NOMO-1 (cell line): ENCODE data around the gene PDYN.
"Not testable (repeated sequence)": the region's sequence is repeated elsewhere in the genome, so short reads cannot be mapped to it uniquely, and the experiment has no call there.

Experiments used
- DNase-seq, 2 experiments: peaks; one replicate each; lab custom pipeline; 2025; ENCODE audit not compliant: unreplicated experiment in 2 of 2; lab: John Stamatoyannopoulos, UW

The PDYN gene

GRCh38 chr20:1993986-1994385 is at the start of gene PDYN:
Gene PDYN (minus strand): TSS chr20:1994058. CDS start chr20:1983084, 10,974 bp downstream.
- no peak for DNase-seq

DNA sequence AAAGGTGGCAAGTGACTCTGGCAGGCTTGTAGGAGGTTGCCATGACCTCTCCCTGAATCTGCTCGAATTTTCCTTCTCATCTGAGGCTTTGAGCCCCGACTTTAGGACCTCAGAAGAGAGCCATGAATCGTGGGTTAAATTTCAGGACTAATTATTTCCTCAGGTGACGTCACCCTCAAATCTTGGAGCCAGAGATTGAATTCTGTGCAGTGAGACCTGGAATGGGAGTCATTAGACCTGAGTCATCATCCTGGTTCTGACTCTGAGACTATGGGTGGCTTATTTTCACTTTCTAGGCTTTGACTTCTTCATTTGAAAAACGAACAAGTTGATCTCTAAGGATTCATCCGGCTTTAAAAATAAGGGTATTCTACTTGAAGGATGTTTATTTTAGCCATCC is 48.5 kb upstream of the PDYN start:
- DNase-seq = peak in 1 of 2 experiments; percentile 30

GRCh38 chr20:2038161-2038560 is 44.3 kb upstream of the PDYN start:
- DNase-seq = no peak

DNA sequence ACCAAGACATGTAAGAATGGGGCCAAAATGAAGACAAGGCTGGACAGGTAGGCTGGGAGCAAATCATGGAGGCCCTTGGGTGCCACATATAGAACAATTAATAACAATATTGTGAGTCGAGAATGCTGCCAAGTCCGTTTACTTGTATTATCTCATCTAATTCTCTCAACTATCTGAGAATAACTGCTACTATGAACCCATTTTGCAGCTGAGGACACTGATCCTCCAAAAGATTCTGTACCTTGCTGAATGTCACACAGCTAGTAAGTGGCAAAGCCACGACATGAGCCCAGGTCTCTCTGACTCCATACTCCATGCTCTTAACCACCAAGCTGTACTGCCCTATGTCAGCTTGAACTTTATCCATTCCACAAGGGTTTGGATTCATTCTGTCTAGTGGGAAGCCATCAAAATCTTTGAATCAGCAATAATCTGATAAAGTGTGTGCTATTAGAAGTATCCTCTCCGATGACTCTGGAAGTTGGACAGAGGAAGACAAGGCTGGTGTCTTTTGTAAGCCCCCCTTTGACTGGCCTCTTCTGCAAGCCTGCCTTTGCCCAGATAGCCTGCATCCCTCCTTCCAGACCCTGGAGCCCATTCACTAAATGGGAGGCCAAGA is 43.5 kb upstream of the PDYN start:
- DNase-seq = no peak

GRCh38 chr20:2036357-2036756 is 42.5 kb upstream of the PDYN start:
- not testable (repeated sequence) for DNase-seq

DNA sequence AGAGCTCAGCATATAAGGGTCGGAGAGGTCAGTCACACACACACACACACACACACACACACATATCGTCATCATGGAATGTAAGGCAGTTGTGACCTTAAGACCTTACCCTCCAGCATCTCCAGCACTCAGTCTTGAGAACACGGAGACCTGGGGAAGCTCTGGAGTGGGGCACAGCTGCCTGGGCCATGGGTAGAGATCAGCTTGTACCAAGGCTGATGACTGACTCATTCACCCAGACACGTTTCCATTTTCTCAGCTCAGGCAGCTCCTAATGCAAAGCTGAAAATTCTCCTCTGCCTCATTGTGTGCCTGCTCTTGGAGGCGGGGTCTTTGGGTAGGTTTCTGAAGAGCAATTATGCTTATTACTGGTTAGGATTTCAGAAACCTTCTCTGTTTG is 38.3 kb upstream of the PDYN start:
- no peak for DNase-seq

DNA sequence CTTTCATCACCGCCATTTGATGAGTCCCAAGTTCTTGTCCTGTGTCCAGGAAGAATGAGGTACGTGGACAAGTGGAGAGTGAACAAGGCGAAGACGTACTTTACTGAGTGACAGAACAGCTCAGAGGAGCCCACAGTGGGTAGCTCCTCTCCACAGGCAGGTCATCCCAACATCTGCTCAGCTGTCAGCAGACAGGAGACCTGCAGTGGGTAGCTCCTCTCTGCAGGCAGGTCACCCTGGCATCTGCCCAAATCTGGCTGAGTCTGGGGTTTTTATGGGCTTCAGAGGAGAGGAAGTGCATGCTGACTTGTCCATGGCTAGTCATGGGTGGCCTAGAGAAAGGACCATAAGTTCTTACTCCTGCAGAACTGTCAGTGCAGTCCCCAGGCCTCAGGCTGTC is 32.7 kb upstream of the PDYN start:
- no peak for DNase-seq

DNA sequence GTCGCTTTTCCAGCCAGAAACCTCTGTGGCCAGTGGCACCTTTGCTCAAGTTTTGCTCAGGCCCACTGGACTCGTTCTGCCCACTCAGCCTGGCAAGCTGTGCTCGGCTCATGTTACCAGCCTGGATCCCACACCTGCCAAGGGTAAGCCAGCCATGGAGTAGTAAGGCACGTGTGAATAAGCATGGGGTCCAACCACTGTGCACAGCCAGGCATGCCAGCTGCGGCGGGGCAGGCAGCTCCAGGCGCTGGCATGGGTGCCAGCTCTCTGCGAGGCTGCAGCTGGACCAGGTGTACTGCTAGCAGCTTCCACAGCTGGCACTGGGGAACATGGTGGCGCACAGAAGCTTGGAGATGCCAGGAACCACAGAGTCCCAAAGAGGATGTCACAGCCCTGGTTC is 32.1 kb upstream of the PDYN start:
- DNase-seq = no peak

GRCh38 chr20:2023151-2023550 is 29.3 kb upstream of the PDYN start:
- DNase-seq = no peak

DNA sequence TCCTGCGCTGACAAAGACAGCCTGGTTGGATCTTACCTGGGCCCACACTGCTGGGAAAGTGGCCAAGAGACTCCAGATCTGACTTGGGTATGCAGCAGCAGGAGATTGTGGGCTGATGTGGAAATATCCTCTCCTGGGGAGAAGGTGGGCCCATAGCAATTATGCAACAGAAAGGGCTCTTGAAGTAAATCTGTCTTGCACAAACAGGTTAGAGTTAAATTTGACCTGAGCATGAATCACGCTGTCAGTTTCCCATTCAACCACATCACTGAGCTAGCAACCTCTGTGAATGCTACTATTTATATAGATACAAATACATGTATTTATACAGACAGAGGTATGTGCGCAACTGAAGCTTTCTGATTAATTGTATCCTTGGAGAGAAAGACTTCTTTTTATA is 28.3 kb upstream of the PDYN start:
- DNase-seq = peak; percentile 29 to 61

DNA sequence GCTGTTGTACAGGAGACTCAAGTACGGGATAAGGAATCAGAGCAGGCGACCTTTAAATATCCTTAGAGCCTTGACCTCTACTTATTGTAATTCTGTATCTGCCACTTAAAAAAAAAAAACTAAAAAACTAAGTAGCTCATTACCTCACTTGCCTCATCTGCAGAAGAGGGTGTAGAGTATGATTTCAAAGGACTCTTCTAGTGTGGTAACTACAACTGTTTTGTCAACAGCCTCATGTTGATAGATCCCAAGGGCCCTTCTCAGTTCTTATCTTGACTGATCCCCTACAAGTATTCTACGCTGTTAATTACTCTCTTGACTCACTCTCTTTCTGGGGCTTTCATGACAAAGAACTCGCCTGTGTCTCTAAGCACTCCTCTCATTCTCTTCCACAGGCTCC is 16.7 kb upstream of the PDYN start:
- no peak for DNase-seq

DNA sequence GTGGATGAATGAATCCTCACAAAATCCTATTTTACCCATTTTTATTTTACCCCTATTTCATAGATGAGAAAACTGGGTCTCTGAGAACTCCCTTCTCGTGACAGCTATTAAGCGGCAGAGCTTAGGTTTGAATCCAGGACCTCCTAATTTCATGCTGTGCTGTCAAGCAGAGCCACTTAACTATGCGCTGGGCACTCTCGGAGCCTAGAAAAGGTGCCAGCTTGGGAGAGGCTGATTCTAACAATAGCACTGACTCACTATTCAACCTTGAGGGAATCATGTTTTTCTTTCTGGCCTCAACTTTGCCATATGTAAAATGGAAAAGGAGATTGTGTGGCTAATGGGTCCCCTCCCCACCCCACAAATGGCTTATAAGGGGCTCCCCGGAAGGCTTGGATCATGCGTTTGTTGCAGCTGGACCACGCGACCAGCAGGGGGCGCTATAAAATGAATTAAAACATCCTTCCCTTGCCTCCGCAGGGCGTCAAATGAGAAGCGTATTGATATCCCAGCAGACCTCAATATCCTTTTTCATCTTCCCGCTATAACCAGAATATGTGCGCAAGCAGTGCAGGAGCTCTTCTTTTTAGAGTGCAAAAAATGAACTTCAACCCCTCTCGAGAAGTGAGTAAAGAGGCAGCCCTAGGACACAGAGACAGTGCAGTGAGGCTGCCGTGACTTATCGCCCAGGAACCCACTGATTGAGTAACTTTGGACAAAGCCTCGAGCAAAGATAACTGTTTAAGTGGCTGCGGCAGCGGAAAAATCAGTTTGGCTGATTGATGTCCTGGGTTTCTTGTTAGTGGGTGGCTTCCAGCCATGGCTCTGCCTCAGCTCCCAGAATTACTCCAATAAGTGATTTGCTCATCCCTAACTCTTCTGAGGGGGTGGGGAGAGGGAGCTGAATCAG is 12.8 kb upstream of the PDYN start:
- peak; percentile 17 to 32 for DNase-seq

- peak; percentile 65 to 67 for DNase-seq
These were observed 12.1 kb upstream of the PDYN start for GRCh38 chr20:2005831-2006426.

- no peak for DNase-seq
These were observed 11.5 kb upstream of the PDYN start for GRCh38 chr20:2005359-2005758.

GRCh38 chr20:2004171-2004570 is 10.3 kb upstream of the PDYN start:
- DNase-seq = no peak

DNA sequence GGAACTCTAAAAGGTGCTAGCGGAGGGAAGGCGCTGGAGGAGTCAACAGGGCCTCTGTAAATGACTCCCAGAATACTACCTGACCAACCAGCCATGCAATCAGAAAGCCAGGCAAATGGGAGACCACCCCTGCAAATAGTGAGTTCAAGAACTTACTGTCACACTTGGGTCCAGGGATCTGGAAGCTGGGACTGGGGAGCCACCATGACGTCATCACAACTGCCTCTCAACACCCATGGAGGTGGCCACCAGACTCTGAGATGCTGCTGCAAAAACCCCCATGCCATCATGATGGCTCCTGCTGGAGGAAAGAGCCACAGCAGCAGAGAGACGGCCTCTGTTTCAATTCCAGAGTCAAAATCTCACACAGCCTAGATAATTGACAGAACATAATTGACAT is 8.5 kb upstream of the PDYN start:
- DNase-seq = no peak

GRCh38 chr20:2001119-2001518 is 7.3 kb upstream of the PDYN start:
- no peak for DNase-seq

DNA sequence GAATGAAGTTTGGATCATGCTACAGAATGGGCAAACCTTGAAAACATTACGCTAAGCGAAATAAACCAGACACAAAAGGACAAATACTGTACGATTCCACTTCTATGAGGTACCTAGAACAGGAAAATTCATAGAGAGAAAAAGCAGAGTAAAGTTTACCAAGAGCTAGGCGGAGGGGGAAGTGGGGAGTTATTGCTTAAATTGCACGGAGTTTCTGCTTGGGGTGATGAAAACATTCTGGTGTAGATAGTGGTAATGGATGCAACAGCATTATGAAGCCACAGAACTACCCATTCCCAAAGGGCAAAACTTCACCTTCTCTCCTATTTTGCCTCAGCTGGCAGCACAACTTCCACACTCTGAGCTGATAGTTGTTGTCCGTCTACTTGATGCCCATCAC is 6.4 kb upstream of the PDYN start:
- peak; percentile 60 to 65 for DNase-seq

- no peak for DNase-seq
These were observed 4.9 kb upstream of the PDYN start for GRCh38 chr20:1998715-1999114.

DNA sequence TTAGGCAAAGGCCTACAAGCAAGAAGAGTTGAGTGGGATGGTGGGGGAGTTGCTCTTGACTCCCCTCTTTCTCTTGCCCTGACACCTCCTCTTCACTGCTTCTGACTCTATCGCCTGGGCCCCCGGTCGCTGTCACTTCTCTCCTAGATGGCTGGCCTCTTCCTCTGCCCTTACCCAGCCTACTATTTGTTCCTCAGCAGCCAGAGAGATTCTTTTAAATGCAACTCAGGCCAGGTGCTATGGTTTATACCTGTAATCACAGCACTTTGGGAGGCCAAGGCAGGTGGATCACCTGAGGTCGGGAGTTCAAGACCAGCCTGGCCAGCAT is 4.3 kb upstream of the PDYN start:
- DNase-seq = no peak

DNA sequence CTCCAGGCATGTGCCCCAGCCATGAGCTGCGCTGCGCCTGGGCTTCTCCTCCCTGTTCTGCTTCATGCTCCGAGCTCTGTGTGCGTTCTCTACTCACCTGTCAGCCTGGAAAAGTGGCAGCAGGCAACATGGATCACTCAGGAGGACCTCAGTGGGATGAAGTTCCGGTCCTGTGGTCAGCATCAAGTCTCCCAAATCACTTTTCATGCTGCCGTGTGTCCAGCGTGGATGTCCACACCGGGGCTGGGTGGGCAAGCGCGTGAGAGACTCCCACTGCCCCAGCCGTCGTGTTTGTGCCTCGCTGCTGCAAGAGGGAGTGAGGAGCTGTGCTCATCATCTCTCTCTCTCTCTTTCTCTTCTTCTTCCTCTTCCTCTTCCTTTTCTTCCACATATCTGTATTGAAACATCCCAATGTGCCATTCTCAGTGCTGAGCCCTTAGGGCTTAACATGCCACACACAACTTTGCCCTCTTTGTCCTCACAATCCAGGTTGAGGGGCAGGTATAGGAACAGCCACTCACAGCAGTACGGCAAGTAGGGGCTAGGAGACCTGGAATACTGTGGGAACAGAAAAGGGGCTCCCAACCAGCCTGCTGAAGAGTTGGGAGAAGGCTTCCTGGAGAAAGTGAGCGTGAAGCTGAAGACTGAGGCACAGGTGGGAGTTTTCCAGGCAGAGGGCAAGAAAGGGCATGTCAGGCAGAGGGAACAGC is 3.8 kb upstream of the PDYN start:
- DNase-seq = no peak
